HG03521 (cell line): Measurements from ENCODE around the gene GPR160.
"Not testable (repeated sequence)": the region's sequence is repeated elsewhere in the genome, so short reads cannot be mapped to it uniquely, and the experiment has no call there.

Experiments
- ATAC-seq: cut with Tn5 transposase; IDR thresholded peaks from one replicate; pipeline ENCODE4 v1.9.1; 2021; ENCODE audit warnings: mild to moderate bottlenecking, moderate library complexity; ENCODE audit not compliant: unreplicated experiment

GPR160 gene

GRCh38 chr3:170109579-170110293, 71.9 kb downstream of the GPR160 start:
- no peak for ATAC-seq

GRCh38 chr3:170111147-170111771, 73.5 kb downstream of the GPR160 start:
- ATAC-seq, result no peak

- ATAC-seq, result not testable (repeated sequence)
Observed at GRCh38 chr3:170114165-170114564, 76.4 kb downstream of the GPR160 start.

GRCh38 chr3:170117134-170117533, 79.3 kb downstream of the GPR160 start:
- no peak for ATAC-seq

GRCh38 chr3:170128259-170128976, 90.6 kb downstream of the GPR160 start:
- peak; percentile 82 for ATAC-seq

GRCh38 chr3:170128977-170129431, 91.2 kb downstream of the GPR160 start:
- peak; percentile 36 for ATAC-seq

GRCh38 chr3:170130532-170130931, 92.7 kb downstream of the GPR160 start:
- ATAC-seq, result no peak

GRCh38 chr3:170132335-170132734, 94.5 kb downstream of the GPR160 start:
- ATAC-seq, result no peak
